ACC112 (cell line): Measurements from ENCODE around the gene CEP72.
"Not testable (repeated sequence)": the region's sequence is repeated elsewhere in the genome, so short reads cannot be mapped to it uniquely, and the experiment has no call there.

Source experiments
- H2AFZ ChIP-seq: fragments of 200-600 bp; sonication (generic); one replicate; pipeline ENCODE4 v1.6.0; 2017; ENCODE audit warnings: antibody characterized with exemption, low read length; ENCODE audit not compliant: unreplicated experiment
- H3K27ac ChIP-seq: fragments of 200-600 bp; sonication (generic); 2 replicates; pipeline ENCODE4 v1.5.1; 2014; ENCODE audit warnings: low read depth, mild to moderate bottlenecking, antibody characterized with exemption, low read length, moderate library complexity
- H3K27me3 ChIP-seq: fragments of 200-600 bp; sonication (generic); 2 replicates; pipeline ENCODE4 v1.6.1; 2014; ENCODE audit warnings: mild to moderate bottlenecking, antibody characterized with exemption, low read length, moderate library complexity, mixed read lengths; ENCODE audit not compliant: insufficient read depth
- H3K36me3 ChIP-seq: fragments of 200-600 bp; sonication (generic); 2 replicates; pipeline ENCODE4 v1.6.1; 2016; ENCODE audit warnings: mild to moderate bottlenecking, antibody characterized with exemption, low read length, moderate library complexity, mixed read lengths; ENCODE audit not compliant: insufficient read depth
- H3K4me1 ChIP-seq: fragments of 200-600 bp; sonication (generic); one replicate; pipeline ENCODE4 v1.6.1; 2016; ENCODE audit warnings: low read length, mixed read lengths; ENCODE audit not compliant: insufficient read depth, unreplicated experiment, control insufficient read depth
- H3K4me3 ChIP-seq: fragments of 200-600 bp; sonication (generic); 2 replicates; pipeline ENCODE4 v1.5.1; 2014; ENCODE audit warnings: mild to moderate bottlenecking, low read depth, low read length
- H3K79me2 ChIP-seq: fragments of 200-600 bp; sonication (generic); one replicate; pipeline ENCODE4 v1.6.0; 2016; ENCODE audit warnings: low read length; ENCODE audit not compliant: control insufficient read depth, unreplicated experiment, insufficient read depth

CEP72 gene

DNA sequence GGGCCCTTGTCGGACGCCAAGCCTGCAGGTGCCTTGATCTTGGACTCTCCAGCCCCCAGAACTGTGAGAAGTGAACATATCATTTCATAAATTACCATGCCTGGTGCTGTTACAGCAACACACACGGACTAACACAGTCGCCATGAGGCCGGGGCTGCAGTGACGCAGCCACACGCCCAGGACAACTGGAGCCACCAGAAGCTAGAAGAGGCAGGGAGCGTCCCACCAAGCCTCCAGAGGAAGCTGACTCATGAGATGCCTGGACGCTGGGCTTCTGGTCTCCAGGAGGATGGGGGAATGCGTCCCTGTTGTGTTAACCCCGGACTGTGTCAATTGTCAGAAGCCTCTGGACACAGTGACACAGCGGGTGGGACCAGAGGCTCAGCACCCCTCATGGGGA, 74.8 kb downstream of the CEP72 start:
- H3K79me2 ChIP-seq, H3K4me1 ChIP-seq, H3K27me3 ChIP-seq, H3K27ac ChIP-seq, H2AFZ ChIP-seq, H3K36me3 ChIP-seq, H3K4me3 ChIP-seq: not testable (repeated sequence)

DNA sequence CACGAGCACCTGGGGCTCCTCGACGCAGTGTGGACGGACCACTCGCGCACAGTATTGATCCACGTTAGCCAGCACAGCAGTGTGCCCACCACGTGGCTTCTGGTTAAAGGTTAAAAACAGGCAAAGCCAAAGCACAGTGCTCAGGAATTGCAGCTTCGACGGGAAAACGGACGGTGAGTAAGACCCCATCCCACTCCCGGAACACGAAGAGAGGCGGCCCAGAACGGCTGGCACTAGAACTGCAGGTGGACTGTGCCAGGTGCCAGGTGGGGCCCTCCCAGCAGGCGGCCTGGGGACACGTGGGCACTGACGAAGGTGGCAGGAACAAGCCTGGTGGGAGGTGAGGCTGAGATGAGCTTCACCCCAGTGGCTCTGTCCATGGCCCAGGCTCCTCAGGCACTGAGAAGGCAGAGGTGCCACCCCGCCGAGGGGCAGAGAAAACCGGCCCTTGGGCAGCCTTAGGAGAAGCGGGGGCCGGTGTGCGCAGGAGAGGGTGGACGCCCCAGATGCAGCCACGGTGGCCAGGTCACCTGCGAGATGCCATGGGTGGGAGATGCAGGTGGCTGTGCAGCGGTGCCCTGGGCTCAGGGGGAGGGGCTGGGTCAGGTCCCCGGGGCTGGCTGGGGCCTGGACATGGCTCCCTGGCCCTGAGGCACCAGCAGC, 76.3 kb downstream of the CEP72 start:
- H3K79me2 ChIP-seq, H3K27me3 ChIP-seq, H2AFZ ChIP-seq, H3K27ac ChIP-seq, H3K4me3 ChIP-seq, H3K36me3 ChIP-seq, H3K4me1 ChIP-seq: not testable (repeated sequence)

DNA sequence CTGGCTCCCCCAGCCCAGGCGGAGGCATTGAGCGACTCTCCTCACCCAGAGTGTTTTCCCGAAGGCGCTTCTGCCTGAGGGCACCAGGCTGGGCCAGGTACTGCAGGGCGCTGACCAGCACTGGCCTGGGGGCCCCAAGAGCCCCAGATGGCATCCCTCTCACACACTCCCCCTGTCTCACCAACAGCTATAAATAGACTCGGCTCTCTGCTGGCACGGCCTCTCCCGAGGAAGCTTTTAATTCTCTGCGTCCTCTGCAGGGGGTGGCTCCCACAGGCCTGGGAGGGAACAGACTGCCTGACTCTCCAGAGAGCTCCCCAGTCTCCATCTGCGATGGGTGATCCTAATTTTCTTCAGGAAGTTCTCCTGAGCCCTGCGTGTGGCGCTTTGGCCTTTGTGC, 78.2 kb downstream of the CEP72 start:
- H3K36me3 ChIP-seq, H3K79me2 ChIP-seq, H3K4me3 ChIP-seq, H3K27me3 ChIP-seq, H3K27ac ChIP-seq, H2AFZ ChIP-seq, H3K4me1 ChIP-seq: not testable (repeated sequence)

DNA sequence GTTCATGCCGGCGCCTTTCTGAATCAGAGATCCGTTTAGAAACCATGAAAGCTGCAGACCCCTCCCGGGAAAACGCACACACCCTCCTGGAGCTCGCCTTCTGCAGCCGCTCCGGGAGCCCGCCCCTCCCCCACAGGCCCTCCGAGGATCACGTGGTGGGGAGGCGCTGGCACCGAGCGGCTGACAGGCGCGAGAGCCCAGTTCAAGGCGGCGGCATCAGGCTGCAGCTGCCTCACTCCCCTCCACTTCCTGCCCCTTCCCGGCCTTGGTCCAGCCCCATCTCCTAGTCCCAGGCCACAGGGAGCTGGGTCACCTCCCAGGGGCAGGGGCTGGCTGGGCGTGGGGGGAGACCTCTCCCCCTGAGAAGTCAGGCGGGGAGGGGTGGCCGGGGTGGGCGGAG, 78.9 kb downstream of the CEP72 start:
- not testable (repeated sequence) for H3K4me1 ChIP-seq, H3K27me3 ChIP-seq, H2AFZ ChIP-seq, H3K4me3 ChIP-seq, H3K36me3 ChIP-seq, H3K79me2 ChIP-seq, H3K27ac ChIP-seq

DNA sequence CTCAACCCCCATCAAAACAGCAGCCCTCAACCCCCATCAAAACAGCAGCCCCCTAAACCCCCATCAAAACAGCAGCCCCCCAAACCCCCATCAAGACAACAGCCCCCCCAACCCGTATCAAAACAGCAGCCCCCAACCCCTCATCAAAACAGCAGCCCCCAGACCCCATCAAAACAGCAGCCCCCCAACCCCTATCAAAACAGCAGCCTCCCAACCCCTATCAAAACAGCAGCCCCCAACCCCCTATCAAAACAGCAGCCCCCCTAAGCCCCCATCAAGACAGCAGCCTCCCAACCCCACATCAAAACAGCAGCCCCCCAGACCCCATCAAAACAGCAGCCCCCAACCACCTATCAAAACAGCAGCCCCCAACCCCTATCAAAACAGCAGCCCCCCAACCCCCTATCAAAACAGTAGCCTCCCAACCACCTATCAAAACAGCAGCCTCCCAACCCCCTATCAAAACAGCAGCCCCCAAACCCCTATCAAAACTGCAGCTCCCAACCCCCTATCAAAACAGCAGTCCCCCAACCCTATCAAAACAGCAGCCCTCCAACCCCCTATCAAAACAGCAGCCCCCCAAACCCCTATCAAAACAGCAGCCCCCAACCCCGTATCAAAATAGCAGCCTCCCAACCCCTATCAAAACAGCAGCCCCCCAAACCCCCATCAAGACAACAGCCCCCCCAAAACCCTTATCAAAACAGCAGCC, 79.8 kb downstream of the CEP72 start:
- Histone ChIP-seq H3K4me1 (no peaks in the 10 kb centered on the region), H3K27me3 (peaks cover 7% of the 10 kb centered on the region; the same call in 1 of the 2 replicates), H3K36me3 (no peaks in the 10 kb centered on the region), H3K79me2 (no peaks in the 10 kb centered on the region), H3K4me3 (no peak overlapping the region), H3K27ac (no peak overlapping the region), H2AFZ (no peak overlapping the region)

DNA sequence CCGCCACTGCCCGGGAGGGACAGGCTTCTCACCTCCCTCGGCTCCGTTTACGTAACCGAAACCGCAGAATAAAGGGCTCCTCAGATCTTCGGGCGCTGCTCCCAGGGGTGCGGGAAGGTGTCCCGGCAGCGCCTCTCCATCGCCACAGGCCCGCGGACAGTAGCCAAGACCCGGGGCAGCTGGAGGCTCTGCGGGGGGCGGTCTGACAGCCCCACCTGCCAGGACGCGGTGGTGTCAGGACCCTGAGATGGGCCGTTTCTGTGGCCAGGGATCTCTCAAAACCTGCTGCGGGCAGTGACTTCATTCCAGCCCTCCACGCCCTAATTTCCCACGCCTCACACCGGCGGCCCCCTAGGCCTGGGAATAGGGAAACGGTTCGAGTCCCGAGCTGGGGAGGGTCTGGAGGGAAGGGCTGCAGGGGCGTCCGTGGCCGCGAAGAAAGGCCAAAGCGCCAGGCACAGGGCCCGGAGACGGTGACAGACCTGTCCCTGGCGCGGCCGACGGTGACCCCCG, 80.4 kb downstream of the CEP72 start:
- 0 out of 2 replicates have a peak overlapping the region, but pooled peaks have one; percentile 20 for H3K4me3 ChIP-seq
- not testable (repeated sequence) for H3K4me1 ChIP-seq, H3K27me3 ChIP-seq, H3K27ac ChIP-seq, H2AFZ ChIP-seq, H3K79me2 ChIP-seq, H3K36me3 ChIP-seq

DNA sequence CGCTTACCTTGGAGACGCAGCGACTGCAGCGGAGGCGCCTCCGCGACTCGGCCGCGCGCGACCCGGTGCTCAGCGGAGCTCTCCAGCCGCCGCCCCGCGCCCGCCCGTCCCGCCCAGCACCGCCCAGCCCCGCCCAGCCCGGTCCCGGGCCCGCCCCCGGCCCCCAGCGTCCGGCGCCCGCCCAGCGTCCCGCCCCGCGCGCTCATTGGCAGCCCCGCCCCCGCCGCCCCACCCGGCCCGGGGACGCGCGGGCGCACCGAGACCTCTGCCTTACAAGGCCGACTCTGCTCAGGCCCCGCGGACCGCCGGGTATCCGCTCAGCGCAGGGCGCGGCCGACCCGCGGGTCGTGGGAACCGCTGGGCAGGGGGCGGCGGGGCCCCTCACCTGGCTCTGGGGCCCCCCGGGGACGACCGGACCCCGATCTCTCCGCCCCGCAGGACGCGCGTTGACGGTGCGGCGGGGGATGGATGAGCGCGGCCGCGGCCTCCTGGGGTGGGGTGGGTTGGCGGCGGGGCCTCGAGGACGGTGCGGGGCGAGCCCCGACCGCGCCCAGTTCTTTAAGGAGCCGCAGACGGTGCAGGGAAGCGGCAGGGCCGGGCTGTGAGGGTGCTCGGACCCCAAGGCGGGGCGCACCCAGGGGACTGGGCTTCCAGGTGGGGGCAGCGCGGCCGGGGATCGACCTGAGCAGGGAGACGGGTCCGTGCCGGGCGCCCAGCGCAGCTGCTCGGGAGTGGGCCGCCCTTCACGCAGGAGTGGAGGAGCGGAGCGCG, 81.3 kb downstream of the CEP72 start, which contains the start of gene TPPP:
TPPP (minus strand) TSS at position 82 of the 771 bp plus-strand sequence. CDS start 15,292 bp downstream, outside the sequence.
- H3K36me3 ChIP-seq, H3K79me2 ChIP-seq, H3K4me1 ChIP-seq, H3K27ac ChIP-seq: not testable (repeated sequence)
- H2AFZ ChIP-seq, result peak within 1 kb of the TSS; percentile 50
- peak within 1 kb of the TSS; percentile 63 for H3K4me3 ChIP-seq
- peaks cover 11% of the 10 kb centered on the region; the same call in 1 of the 2 replicates for H3K27me3 ChIP-seq

DNA sequence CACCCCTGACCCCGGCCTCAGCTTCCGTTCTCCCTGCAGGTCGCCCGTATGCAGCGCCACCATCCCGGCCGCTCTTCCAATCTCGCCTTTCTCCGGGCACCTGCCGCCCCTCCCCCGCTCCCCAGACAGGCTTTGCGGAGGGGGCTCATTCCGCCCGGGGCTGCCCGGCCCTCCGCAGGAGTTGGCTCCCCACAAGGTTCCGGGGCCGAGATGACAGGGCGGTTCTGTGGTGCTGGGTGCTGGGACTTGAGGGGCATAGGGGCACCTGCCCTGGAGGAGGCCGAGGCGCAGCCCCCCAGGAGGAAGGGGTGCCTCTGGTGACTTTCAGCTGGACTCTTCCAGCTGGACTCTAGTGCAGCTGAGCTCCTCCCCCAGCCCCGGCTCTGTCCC, 81.9 kb downstream of the CEP72 start:
- H3K4me3 ChIP-seq, H3K27ac ChIP-seq, H3K36me3 ChIP-seq, H3K4me1 ChIP-seq, H3K79me2 ChIP-seq, H2AFZ ChIP-seq: not testable (repeated sequence)
- peaks cover 17% of the 10 kb centered on the region; the same call in 1 of the 2 replicates for H3K27me3 ChIP-seq

DNA sequence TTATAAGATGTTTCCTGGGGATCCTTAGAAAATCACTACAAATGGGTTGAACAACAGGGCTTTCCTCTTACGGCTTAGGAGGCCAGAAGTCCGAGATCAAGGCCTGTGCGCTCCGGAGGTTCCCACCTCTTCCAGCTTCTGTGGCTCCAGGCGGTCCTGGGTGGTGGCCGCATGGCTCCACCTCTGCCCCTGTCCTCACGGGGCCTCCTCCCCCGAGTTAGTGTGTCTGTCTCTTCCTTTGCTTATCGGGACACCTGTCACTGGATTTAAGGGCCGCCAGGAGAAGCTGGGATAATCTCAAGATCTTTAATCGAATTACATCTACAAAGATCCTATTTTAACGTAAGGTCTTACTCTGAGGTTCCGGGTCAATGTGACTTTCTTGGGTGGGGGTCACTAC, 83.3 kb downstream of the CEP72 start:
- H2AFZ ChIP-seq, H3K27ac ChIP-seq, H3K36me3 ChIP-seq, H3K79me2 ChIP-seq, H3K4me1 ChIP-seq, H3K4me3 ChIP-seq: not testable (repeated sequence)
- peaks cover 23% of the 10 kb centered on the region for H3K27me3 ChIP-seq

DNA sequence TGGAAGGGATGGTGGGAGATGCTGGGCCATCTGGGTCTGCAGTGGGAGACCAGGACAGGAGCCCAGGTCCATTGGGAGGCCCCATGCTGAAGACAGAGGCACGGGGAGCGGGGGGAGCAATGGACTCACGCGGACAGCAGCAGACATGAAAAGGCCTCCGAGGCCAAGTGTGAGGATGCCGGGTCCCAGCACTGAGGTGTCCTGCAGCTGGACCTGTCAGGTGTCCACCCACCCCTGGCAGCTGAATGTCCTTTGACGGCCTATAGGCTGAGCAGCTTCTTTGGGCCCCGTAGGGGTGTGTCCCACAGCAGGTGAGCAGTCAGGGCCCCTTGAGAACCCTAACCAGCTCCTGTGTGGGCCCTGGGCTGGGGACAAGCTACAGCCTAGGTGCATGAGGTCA, 84.1 kb downstream of the CEP72 start:
- H3K36me3 ChIP-seq, H3K4me1 ChIP-seq, H2AFZ ChIP-seq, H3K79me2 ChIP-seq, H3K4me3 ChIP-seq, H3K27ac ChIP-seq: not testable (repeated sequence)
- H3K27me3 ChIP-seq, result peaks cover 23% of the 10 kb centered on the region
